ENCODE results near the gene CCDC17. TPM values are rescaled to one million over a fixed set of nuclear protein-coding genes. Genes with fewer than 3 reads are reported as not detected.

Gene CCDC17
- total RNA-seq, 1 donor from 2014 or later, result 1.5 TPM

DNA sequence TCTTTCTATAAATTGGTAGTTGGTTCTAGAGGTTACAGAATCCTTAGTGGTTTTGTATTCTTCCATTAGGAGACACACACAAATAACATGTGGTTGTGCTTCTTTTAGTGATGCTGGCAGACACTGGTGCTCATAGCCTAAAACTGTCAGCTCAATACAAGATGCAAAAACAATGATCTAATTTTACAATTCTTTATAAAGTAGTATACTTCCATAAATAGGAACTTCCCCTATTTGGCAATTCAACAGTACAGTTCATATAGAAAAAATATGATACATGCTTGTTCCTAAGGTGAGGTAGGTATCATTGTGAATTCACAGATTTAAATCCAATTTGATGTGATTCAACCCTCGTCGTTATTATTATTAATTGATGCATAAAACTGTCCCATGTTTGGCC is 20.8 kb upstream of the CCDC17 start:
- Histone ChIP-seq H3K27ac (no peak overlapping the region), H3K27me3 (no peaks in the 10 kb centered on the region), H3K4me2 (no peak overlapping the region), H3K4me1 (no peaks in the 10 kb centered on the region), H3K36me3 (peaks cover 20% of the 10 kb centered on the region), H3F3A (ENCODE audit: low read depth) (peaks cover 14% of the 10 kb centered on the region), H3K79me2 (ENCODE audit: low read depth) (peaks cover 40% of the 10 kb centered on the region), H2AFZ (replicated peaks) (no peak overlapping the region), H3K9ac (no peak overlapping the region), H3K9me3 (ENCODE audit: low read depth) (no peaks in the 10 kb centered on the region), H3K4me3 (no peak overlapping the region), H4K20me1 (ENCODE audit: low read depth) (peaks cover 25% of the 10 kb centered on the region)
- no peak overlapping the region for H3K27ac Mint-ChIP-seq
- TF ChIP-seq EZH2phosphoT487 (IDR thresholded peaks at IDR 0.05) (no peak), EZH2 (IDR thresholded peaks at IDR 0.05) (no peak)
- TF ChIP-seq, protein P1, sequence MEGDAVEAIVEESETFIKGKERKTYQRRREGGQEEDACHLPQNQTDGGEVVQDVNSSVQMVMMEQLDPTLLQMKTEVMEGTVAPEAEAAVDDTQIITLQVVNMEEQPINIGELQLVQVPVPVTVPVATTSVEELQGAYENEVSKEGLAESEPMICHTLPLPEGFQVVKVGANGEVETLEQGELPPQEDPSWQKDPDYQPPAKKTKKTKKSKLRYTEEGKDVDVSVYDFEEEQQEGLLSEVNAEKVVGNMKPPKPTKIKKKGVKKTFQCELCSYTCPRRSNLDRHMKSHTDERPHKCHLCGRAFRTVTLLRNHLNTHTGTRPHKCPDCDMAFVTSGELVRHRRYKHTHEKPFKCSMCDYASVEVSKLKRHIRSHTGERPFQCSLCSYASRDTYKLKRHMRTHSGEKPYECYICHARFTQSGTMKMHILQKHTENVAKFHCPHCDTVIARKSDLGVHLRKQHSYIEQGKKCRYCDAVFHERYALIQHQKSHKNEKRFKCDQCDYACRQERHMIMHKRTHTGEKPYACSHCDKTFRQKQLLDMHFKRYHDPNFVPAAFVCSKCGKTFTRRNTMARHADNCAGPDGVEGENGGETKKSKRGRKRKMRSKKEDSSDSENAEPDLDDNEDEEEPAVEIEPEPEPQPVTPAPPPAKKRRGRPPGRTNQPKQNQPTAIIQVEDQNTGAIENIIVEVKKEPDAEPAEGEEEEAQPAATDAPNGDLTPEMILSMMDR (IDR thresholded peaks at IDR 0.05), result no peak
- H3K4me3 Mint-ChIP-seq, result no peak overlapping the region
- no peaks in the 10 kb centered on the region for H3K4me1 Mint-ChIP-seq
- H3K27me3 Mint-ChIP-seq (ENCODE audit: insufficient read depth, low read depth), result no peaks in the 10 kb centered on the region
- DNase-seq (ENCODE audit: low spot score), result no peak
- peaks cover 34% of the 10 kb centered on the region for H3K36me3 Mint-ChIP-seq
- H3K9me3 Mint-ChIP-seq, result no peaks in the 10 kb centered on the region

DNA sequence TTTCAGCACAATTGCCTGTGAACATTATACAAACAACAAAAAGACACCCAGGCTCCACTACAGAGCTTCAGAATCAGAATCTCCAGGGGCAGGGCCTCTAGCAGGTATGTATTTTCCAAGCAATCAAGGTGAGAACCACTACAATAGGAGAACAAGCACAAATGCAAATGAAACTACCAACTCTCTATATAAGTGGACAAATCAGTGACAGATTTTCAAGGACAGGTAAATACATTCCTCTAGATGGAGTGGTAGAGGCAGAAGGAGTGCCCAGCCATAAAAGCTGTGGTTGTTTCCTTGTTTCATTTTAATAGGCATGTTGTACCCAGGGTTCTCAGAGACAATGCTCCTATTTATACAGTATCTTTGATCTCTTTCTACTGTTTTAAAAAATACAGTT is 20.1 kb upstream of the CCDC17 start:
- Histone ChIP-seq H3K36me3 (peaks cover 18% of the 10 kb centered on the region), H2AFZ (replicated peaks) (no peak overlapping the region), H3K9ac (no peak overlapping the region), H3K27me3 (no peaks in the 10 kb centered on the region), H3K9me3 (ENCODE audit: low read depth) (no peaks in the 10 kb centered on the region), H3K79me2 (ENCODE audit: low read depth) (peaks cover 33% of the 10 kb centered on the region), H4K20me1 (ENCODE audit: low read depth) (peaks cover 26% of the 10 kb centered on the region), H3K4me3 (no peak overlapping the region), H3F3A (ENCODE audit: low read depth) (peaks cover 17% of the 10 kb centered on the region), H3K4me1 (no peaks in the 10 kb centered on the region), H3K27ac (no peak overlapping the region), H3K4me2 (no peak overlapping the region)
- Mint-ChIP-seq H3K27me3 (ENCODE audit: insufficient read depth, low read depth) (no peaks in the 10 kb centered on the region), H3K4me3 (no peak overlapping the region), H3K9me3 (no peaks in the 10 kb centered on the region), H3K27ac (no peak overlapping the region), H3K4me1 (no peaks in the 10 kb centered on the region), H3K36me3 (peaks cover 30% of the 10 kb centered on the region)
- DNase-seq (ENCODE audit: low spot score), result no peak
- TF ChIP-seq, protein P1 (IDR thresholded peaks at IDR 0.05), result no peak
- TF ChIP-seq EZH2 (IDR thresholded peaks at IDR 0.05), result no peak
- TF ChIP-seq EZH2phosphoT487 (IDR thresholded peaks at IDR 0.05), result no peak

- H3K9me3 Mint-ChIP-seq, result no peaks in the 10 kb centered on the region
- Histone ChIP-seq H4K20me1 (ENCODE audit: low read depth) (peaks cover 24% of the 10 kb centered on the region), H3K4me1 (no peaks in the 10 kb centered on the region), H3K9me3 (ENCODE audit: low read depth) (no peaks in the 10 kb centered on the region), H3F3A (ENCODE audit: low read depth) (peaks cover 23% of the 10 kb centered on the region), H3K9ac (no peak overlapping the region), H3K4me3 (no peak overlapping the region), H3K27ac (no peak overlapping the region), H3K27me3 (no peaks in the 10 kb centered on the region), H3K79me2 (ENCODE audit: low read depth) (peaks cover 26% of the 10 kb centered on the region), H3K36me3 (peaks cover 20% of the 10 kb centered on the region), H2AFZ (replicated peaks) (no peak overlapping the region), H3K4me2 (no peak overlapping the region)
- no peak overlapping the region for H3K4me3 Mint-ChIP-seq
- no peak overlapping the region for H3K27ac Mint-ChIP-seq
- H3K4me1 Mint-ChIP-seq, result no peaks in the 10 kb centered on the region
- no peaks in the 10 kb centered on the region for H3K27me3 Mint-ChIP-seq (ENCODE audit: insufficient read depth, low read depth)
- DNase-seq (ENCODE audit: low spot score), result no peak
- peaks cover 28% of the 10 kb centered on the region for H3K36me3 Mint-ChIP-seq
- TF ChIP-seq, protein P1 (IDR thresholded peaks at IDR 0.05), result no peak
- no peak for TF ChIP-seq EZH2phosphoT487 (IDR thresholded peaks at IDR 0.05)
- no peak for TF ChIP-seq EZH2 (IDR thresholded peaks at IDR 0.05)
Measured at GRCh38 chr1:45643321-45643720, 19.5 kb upstream of the CCDC17 start.

Measured in neural progenitor cell (in vitro differentiated cells).